DOHH2 (cell line): ENCODE measurements around the gene CPT2.

Source experiments
- H3F3A ChIP-seq: fragments of 200-600 bp; sonication (generic), shearing (Covaris generic); 2 replicates; pipeline ENCODE4 v1.6.0; 2016; ENCODE audit warnings: antibody characterized with exemption, mild to moderate bottlenecking; ENCODE audit not compliant: control insufficient read depth, insufficient read depth
- H3K27ac ChIP-seq: fragments of 200-600 bp; sonication (generic); 2 replicates; pipeline ENCODE4 v1.5.1; 2014; ENCODE audit warnings: low read depth, mild to moderate bottlenecking, low read length, moderate library complexity
- H3K27me3 ChIP-seq: fragments of 200-600 bp; sonication (generic); 2 replicates; pipeline ENCODE4 v1.6.1; 2014; ENCODE audit warnings: mild to moderate bottlenecking, low read length, mixed read lengths; ENCODE audit not compliant: control insufficient read depth
- H3K36me3 ChIP-seq: fragments of 200-600 bp; sonication (generic); 2 replicates; pipeline ENCODE4 v1.6.1; 2014; ENCODE audit warnings: mild to moderate bottlenecking, low read length, moderate library complexity, mixed read lengths; ENCODE audit not compliant: control insufficient read depth
- H3K4me1 ChIP-seq: fragments of 200-600 bp; sonication (generic); 2 replicates; pipeline ENCODE4 v1.6.1; 2014; ENCODE audit warnings: mild to moderate bottlenecking, low read length, mixed read lengths; ENCODE audit not compliant: control insufficient read depth
- H3K4me2 ChIP-seq: fragments of 200-600 bp; sonication (generic); 2 replicates; pipeline ENCODE4 v1.6.0; 2014; ENCODE audit warnings: mild to moderate bottlenecking, low read length, moderate library complexity
- H3K4me3 ChIP-seq: fragments of 200-600 bp; sonication (generic); 2 replicates; pipeline ENCODE4 v1.5.1; 2014; ENCODE audit warnings: mild to moderate bottlenecking, low read length, mixed read lengths
- H3K79me2 ChIP-seq: fragments of 200-600 bp; sonication (generic); 2 replicates; pipeline ENCODE4 v1.6.1; 2014; ENCODE audit warnings: mild to moderate bottlenecking, low read length, mixed read lengths; ENCODE audit not compliant: control insufficient read depth
- H3K9me2 ChIP-seq: fragments of 200-600 bp; sonication (generic); replicated peaks from 2 replicates; pipeline ENCODE4 v1.6.1; 2014; ENCODE audit warnings: mild to moderate bottlenecking, low read length, mixed read lengths; ENCODE audit not compliant: control insufficient read depth
- H3K9me3 ChIP-seq: fragments of 200-600 bp; sonication (generic); 2 replicates; pipeline ENCODE4 v1.6.1; 2014; ENCODE audit warnings: antibody characterized with exemption, low read length, mixed read lengths; ENCODE audit not compliant: control insufficient read depth, insufficient read depth
- H4K20me1 ChIP-seq: fragments of 200-600 bp; sonication (generic); 2 replicates; pipeline ENCODE4 v1.6.0; 2014; ENCODE audit warnings: low read depth, mild to moderate bottlenecking, antibody characterized with exemption, low read length, moderate library complexity; ENCODE audit not compliant: control insufficient read depth, insufficient read depth
- EZH2phosphoT487 ChIP-seq: fragments of 200-600 bp; sonication (generic); IDR thresholded peaks from 2 replicates; pipeline ENCODE4 v1.6.1; 2017; ENCODE audit warnings: borderline replicate concordance, mild to moderate bottlenecking, antibody characterized with exemption, low read length, moderate library complexity, mixed read lengths
- TF ChIP-seq, protein P1 (sequence below): fragments of 200-600 bp; sonication (generic); IDR thresholded peaks from one replicate; pipeline ENCODE4 v1.5.1; 2014; ENCODE audit warnings: antibody characterized with exemption, mild to moderate bottlenecking, low read depth, low read length; ENCODE audit not compliant: poor library complexity, severe bottlenecking

CPT2 gene

GRCh38 chr1:53214376-53214940 is 17.8 kb downstream of the CPT2 start:
- H3K9me3 ChIP-seq: no peaks in the 10 kb centered on the region
- no peak overlapping the region for H3K27ac ChIP-seq
- peaks cover 63% of the 10 kb centered on the region for H3K36me3 ChIP-seq
- no peaks in the 10 kb centered on the region for H3K9me2 ChIP-seq
- no peaks in the 10 kb centered on the region for H3K27me3 ChIP-seq
- peaks cover 9% of the 10 kb centered on the region for H3K79me2 ChIP-seq
- no peak overlapping the region for H3K4me3 ChIP-seq
- H3K4me1 ChIP-seq: peaks cover 6% of the 10 kb centered on the region
- TF ChIP-seq, protein P1, sequence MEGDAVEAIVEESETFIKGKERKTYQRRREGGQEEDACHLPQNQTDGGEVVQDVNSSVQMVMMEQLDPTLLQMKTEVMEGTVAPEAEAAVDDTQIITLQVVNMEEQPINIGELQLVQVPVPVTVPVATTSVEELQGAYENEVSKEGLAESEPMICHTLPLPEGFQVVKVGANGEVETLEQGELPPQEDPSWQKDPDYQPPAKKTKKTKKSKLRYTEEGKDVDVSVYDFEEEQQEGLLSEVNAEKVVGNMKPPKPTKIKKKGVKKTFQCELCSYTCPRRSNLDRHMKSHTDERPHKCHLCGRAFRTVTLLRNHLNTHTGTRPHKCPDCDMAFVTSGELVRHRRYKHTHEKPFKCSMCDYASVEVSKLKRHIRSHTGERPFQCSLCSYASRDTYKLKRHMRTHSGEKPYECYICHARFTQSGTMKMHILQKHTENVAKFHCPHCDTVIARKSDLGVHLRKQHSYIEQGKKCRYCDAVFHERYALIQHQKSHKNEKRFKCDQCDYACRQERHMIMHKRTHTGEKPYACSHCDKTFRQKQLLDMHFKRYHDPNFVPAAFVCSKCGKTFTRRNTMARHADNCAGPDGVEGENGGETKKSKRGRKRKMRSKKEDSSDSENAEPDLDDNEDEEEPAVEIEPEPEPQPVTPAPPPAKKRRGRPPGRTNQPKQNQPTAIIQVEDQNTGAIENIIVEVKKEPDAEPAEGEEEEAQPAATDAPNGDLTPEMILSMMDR: no peak
- no peak for TF ChIP-seq EZH2phosphoT487
- H4K20me1 ChIP-seq: no peaks in the 10 kb centered on the region
- no peak overlapping the region for H3K4me2 ChIP-seq
- H3F3A ChIP-seq: no peaks in the 10 kb centered on the region

- Histone ChIP-seq H4K20me1 (no peaks in the 10 kb centered on the region), H3K79me2 (peaks cover 17% of the 10 kb centered on the region), H3K4me1 (peaks cover 18% of the 10 kb centered on the region), H3K4me2 (no peak overlapping the region), H3K27me3 (no peaks in the 10 kb centered on the region), H3F3A (peaks cover under 1% of the 10 kb centered on the region), H3K9me2 (no peaks in the 10 kb centered on the region), H3K9me3 (no peaks in the 10 kb centered on the region), H3K4me3 (no peak overlapping the region), H3K36me3 (peaks cover 38% of the 10 kb centered on the region), H3K27ac (no peak overlapping the region)
- TF ChIP-seq, protein P1: no peak
- no peak for TF ChIP-seq EZH2phosphoT487
These were observed 21.6 kb downstream of the CPT2 start for GRCh38 chr1:53218201-53218600.

DNA sequence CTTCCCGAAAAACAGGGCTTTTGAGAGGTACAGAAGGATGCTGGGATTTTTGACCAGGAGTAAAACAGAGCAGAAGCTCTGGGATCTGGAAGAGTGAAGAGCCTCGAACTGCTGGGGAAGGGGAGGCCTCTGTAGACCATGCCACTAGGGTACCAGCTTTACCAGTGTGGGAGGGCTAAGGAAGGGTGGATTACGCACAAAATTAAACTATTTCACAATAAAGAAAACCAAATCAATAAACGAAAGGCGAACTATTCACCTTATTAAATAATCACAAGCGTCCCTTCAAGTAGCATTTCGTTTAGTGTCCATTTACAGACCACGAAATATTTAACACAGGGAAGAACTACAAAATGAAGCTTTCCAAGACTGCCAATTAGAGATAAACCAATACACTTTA is 23.1 kb downstream of the CPT2 start:
- peaks cover 18% of the 10 kb centered on the region for H3K4me1 ChIP-seq
- H3K79me2 ChIP-seq: peaks cover 17% of the 10 kb centered on the region
- TF ChIP-seq EZH2phosphoT487: no peak
- TF ChIP-seq, protein P1: no peak
- peaks cover 11% of the 10 kb centered on the region for H3F3A ChIP-seq
- H4K20me1 ChIP-seq: no peaks in the 10 kb centered on the region
- H3K9me2 ChIP-seq: no peaks in the 10 kb centered on the region
- H3K4me3 ChIP-seq: peak overlapping the region; percentile 90
- H3K9me3 ChIP-seq: no peaks in the 10 kb centered on the region
- H3K4me2 ChIP-seq: peak overlapping the region; percentile 97
- peak overlapping the region; percentile 61; the same call in 1 of the 2 replicates for H3K27ac ChIP-seq
- peaks cover 25% of the 10 kb centered on the region for H3K36me3 ChIP-seq
- H3K27me3 ChIP-seq: no peaks in the 10 kb centered on the region
